GM12878 (cell line): Measurements from ENCODE around the gene SYMPK. TPM values are rescaled to one million over a fixed set of nuclear protein-coding genes. Genes with fewer than 3 reads are reported as not detected.
A peak's percentile ranks its signal among the peaks of the same experiment; 100 is the strongest.

Experiments
- ASH2L ChIP-seq: fragments of 300-600, 200-600 bp; sonication (generic); IDR thresholded peaks from 2 replicates; pipeline ENCODE4 v1.6.1; 2017; ENCODE audit warnings: low read depth, mild to moderate bottlenecking, borderline replicate concordance
- ATF3 ChIP-seq: IDR thresholded peaks from 2 replicates; pipeline ENCODE4 v1.6.1; 2011; ENCODE audit warnings: low read depth, mild to moderate bottlenecking, low read length, moderate library complexity, borderline replicate concordance; ENCODE audit errors: extremely low read depth
- BACH1 ChIP-seq: fragments of 450-650 bp; IDR thresholded peaks from 2 replicates; pipeline ENCODE4 v1.6.1; 2017; ENCODE audit warnings: mild to moderate bottlenecking, borderline replicate concordance
- CBX5 ChIP-seq: sonication (generic); IDR thresholded peaks from 2 replicates; pipeline ENCODE4 v1.6.1; 2016; ENCODE audit warnings: low read depth, moderate library complexity, mild to moderate bottlenecking, inconsistent platforms
- FOS ChIP-seq: IDR thresholded peaks from 3 replicates; pipeline ENCODE4 v1.6.1; 2011; ENCODE audit warnings: borderline replicate concordance; ENCODE audit not compliant: insufficient read length; ENCODE audit errors: extremely low read depth
- HCFC1 ChIP-seq: fragments of 150-350 bp; IDR thresholded peaks from 2 replicates; pipeline ENCODE4 v1.6.1; 2014; ENCODE audit warnings: low read length
- HDGF ChIP-seq: fragments of 450-650 bp; IDR thresholded peaks from 2 replicates; pipeline ENCODE4 v1.6.1; 2016; ENCODE audit warnings: antibody characterized with exemption
- JUND ChIP-seq: IDR thresholded peaks from 2 replicates; pipeline ENCODE4 v1.6.1; 2012; ENCODE audit warnings: low read depth, mild to moderate bottlenecking, low read length, improper control_type of control experiment, moderate library complexity
- KLF5 ChIP-seq: fragments of 450-650 bp; IDR thresholded peaks from 2 replicates; pipeline ENCODE4 v1.6.1; 2014; ENCODE audit warnings: mild to moderate bottlenecking; ENCODE audit not compliant: partially characterized antibody
- MTA2 ChIP-seq: fragments of 450-650 bp; IDR thresholded peaks from 2 replicates; pipeline ENCODE4 v1.6.1; 2016; ENCODE audit warnings: low read depth, mild to moderate bottlenecking, moderate library complexity
- MYC ChIP-seq: IDR thresholded peaks from 2 replicates; pipeline ENCODE4 v1.6.1; 2011; ENCODE audit warnings: mild to moderate bottlenecking, low read length, moderate library complexity, inconsistent platforms; ENCODE audit not compliant: insufficient read depth, insufficient replicate concordance, insufficient read length, severe bottlenecking
- NFYB ChIP-seq: IDR thresholded peaks from 2 replicates; pipeline ENCODE4 v1.6.1; 2011; ENCODE audit warnings: low read depth, mild to moderate bottlenecking, low read length, improper control_type of control experiment, moderate library complexity; ENCODE audit not compliant: insufficient read depth
- PAX5 ChIP-seq: IDR thresholded peaks from 2 replicates; pipeline ENCODE4 v1.6.1; 2011; ENCODE audit warnings: low read depth, low read length, borderline replicate concordance
- POU2F2 ChIP-seq: IDR thresholded peaks from 3 replicates; pipeline ENCODE4 v1.6.1; 2011; ENCODE audit warnings: low read depth, mild to moderate bottlenecking, low read length, borderline replicate concordance
- RAD51 ChIP-seq: fragments of 450-650 bp; IDR thresholded peaks from 2 replicates; pipeline ENCODE4 v1.6.1; 2016; ENCODE audit warnings: moderate library complexity, mild to moderate bottlenecking, inconsistent platforms
- RB1 ChIP-seq: fragments of 450-650 bp; formaldehyde crosslinking; IDR thresholded peaks from 2 replicates; pipeline ENCODE4 v1.6.1; 2017; ENCODE audit warnings: mild to moderate bottlenecking, borderline replicate concordance
- RCOR1 ChIP-seq: conservative IDR thresholded peaks from 2 replicates; pipeline ENCODE4 v1.6.1; 2012; ENCODE audit warnings: low read depth, low read length, improper control_type of control experiment
- RELB ChIP-seq: fragments of 450-650 bp; IDR thresholded peaks from 2 replicates; pipeline ENCODE4 v1.6.1; 2017; ENCODE audit warnings: low read depth, mild to moderate bottlenecking, moderate library complexity
- RFX5 ChIP-seq: IDR thresholded peaks from 2 replicates; pipeline ENCODE4 v1.6.1; 2011; ENCODE audit warnings: low read depth, low read length, improper control_type of control experiment
- STAT3 ChIP-seq: IDR thresholded peaks from 2 replicates; pipeline ENCODE4 v1.6.1; 2011; ENCODE audit warnings: low read depth, low read length, improper control_type of control experiment
- TAF1 ChIP-seq: IDR thresholded peaks from 2 replicates; pipeline ENCODE4 v1.6.1; 2011; ENCODE audit warnings: mild to moderate bottlenecking, low read depth, low read length, borderline replicate concordance
- TCF12 ChIP-seq: IDR thresholded peaks from 2 replicates; pipeline ENCODE4 v1.6.1; 2011; ENCODE audit warnings: low read depth, mild to moderate bottlenecking, low read length
- TCF3 ChIP-seq: IDR thresholded peaks from 2 replicates; pipeline ENCODE4 v1.6.1; 2012; ENCODE audit warnings: low read depth, mild to moderate bottlenecking, low read length, borderline replicate concordance; ENCODE audit not compliant: insufficient read depth
- TCF7 ChIP-seq: IDR thresholded peaks from 2 replicates; pipeline ENCODE4 v1.6.1; 2014; ENCODE audit warnings: antibody characterized with exemption, borderline replicate concordance
- WRNIP1 ChIP-seq: IDR thresholded peaks from 2 replicates; pipeline ENCODE4 v1.6.1; 2011; ENCODE audit warnings: low read depth, low read length, improper control_type of control experiment, borderline replicate concordance
- ZNF24 ChIP-seq: fragments of 450-650 bp; IDR thresholded peaks from 2 replicates; pipeline ENCODE4 v1.6.1; 2017; ENCODE audit warnings: antibody characterized with exemption, mild to moderate bottlenecking
- polyA plus RNA-seq, 11 experiments: library from polyadenylated mRNA; depleted of rRNA in 4 of 11; unstranded in 6 of 11; stranded (reverse) in 5 of 11; fragments of >200 nt; fragmentation: Nextera tagmentation in 4 of 11; fragmentation: Illumina TruSeq in 1 of 11; extraction: Ambion mirVana in 4 of 11; extraction: Trizol in 1 of 11; gene quantifications; 1 replicate in 1 of 11; 2 replicates in 10 of 11; pipeline versions ENCODE4 v1.2.1 to v1.2.3, GENCODE V29; 2011 to 2016; ENCODE audit warnings: inconsistent platforms in 2 of 11, missing spikeins in 2 of 11, low read depth in 1 of 11
- total RNA-seq, 4 experiments: library from RNA; depleted of rRNA in 3 of 4; stranded (reverse); fragments of >200 nt in 3 of 4; fragmentation: Illumina TruSeq in 1 of 4; extraction: Trizol in 1 of 4; gene quantifications; 2 replicates each; pipeline versions ENCODE4 v1.2.1 to v1.2.3, GENCODE V29; 2013 to 2021

The SYMPK gene
- total and polyA plus RNA-seq, 10 of the 15 experiments (the other 5 are each of a cell fraction or from before 2014, with no cell fraction given), result 0.49 to 109 (median 42.5) TPM

DNA sequence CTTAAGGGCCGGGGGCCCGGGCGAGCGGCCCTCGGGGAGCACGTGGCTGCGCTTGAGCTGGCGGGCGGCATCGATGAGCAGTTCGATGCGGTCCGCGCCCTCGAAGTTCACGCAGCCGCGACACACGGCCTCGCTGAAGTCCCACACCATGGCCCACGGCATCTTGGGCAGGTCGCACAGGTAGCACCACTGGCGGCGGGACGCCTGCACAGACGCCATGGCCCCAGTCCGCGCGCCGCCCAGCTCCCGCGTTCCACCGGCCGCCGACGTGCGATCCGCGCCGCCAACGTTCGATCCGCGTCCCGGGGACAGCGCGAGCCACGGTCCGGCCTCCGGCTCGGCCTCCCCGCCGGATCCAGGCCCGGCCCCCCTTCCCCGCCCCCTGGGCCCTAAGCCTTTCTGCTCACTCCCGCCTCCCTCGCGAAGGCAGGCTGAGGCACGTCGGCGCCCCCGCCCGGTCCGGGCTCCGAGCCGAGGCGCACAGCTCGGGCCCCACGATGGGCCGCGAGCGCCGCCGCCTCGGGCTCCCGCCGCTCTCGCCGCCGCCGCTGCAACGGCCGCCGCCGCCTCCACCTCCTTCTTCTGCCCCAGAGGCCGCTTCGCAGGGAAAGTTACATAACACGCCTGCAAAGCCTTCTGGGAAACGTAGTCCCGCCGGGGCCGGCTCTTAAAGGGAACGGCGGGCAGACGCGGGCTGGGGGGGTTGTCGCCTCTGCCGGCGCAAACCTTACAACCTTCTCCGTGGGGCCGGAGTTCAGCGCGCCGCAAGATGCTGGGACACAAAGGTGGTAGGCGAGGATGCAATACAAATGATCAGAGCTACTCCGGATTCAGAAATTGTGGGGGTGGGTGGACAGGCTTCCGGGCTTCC, 22.8 kb upstream of the SYMPK start, which contains the start of gene IRF2BP1 (continued):
- TF ChIP-seq FOS (no peak), HDGF (no peak), NFYB (no peak), HCFC1 (peak; percentile 85), RB1 (0 out of 2 replicates have a peak, but pooled peaks have one; percentile 53), BACH1 (peak; percentile 80; the same call in 1 of the 2 replicates), MTA2 (no peak), POU2F2 (0 out of 3 replicates have a peak, but pooled peaks have one; percentile 24), ATF3 (no peak), CBX5 (no peak), MYC (peak; percentile 61), RAD51 (no peak), KLF5 (no peak), TCF7 (no peak), RELB (no peak), JUND (no peak), TCF12 (no peak), ASH2L (no peak), WRNIP1 (no peak), STAT3 (no peak), TAF1 (no peak), RCOR1 (no peak), RFX5 (no peak), TCF3 (no peak), PAX5 (no peak), ZNF24 (0 out of 2 replicates have a peak, but pooled peaks have one; percentile 47)
